ENCODE measurements around the gene CEP170. TPM values are rescaled to one million over a fixed set of nuclear protein-coding genes. Genes with fewer than 3 reads are reported as not detected.

The CEP170 gene
- total RNA-seq, 4 donors from 2014 or later: 7.5 to 25.4 (median 11.8) TPM

DNA sequence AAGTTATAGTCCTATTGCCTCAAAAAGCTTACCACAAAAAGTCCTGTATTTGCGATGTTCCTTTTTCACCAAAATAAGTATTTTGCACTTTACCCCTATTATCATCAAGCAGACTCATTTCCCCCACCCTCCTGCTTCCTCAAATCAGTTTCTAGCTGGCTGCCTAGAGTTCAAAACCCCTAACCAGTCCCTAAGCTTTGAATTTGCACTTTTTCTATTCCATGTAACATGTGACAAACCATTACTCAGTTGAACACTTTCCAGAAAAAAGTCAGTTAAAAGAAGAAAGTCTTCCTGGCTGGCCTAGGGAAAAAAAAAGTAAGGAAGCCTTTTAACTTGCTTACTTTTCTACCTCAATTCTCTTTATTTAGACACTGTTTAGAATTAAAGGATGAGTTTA lies 8.2 kb downstream of the CEP170 start:
- in situ Hi-C loops (cut with MboI; ENCODE audit: low pct_ligation_motif_present in 1 of 4, low pct_unique_long_range_greater_than_20kb in 1 of 4, low sequenced_read_pairs in 3 of 4): no loop called here
- peaks cover 0 to 14% (median 0%) of the 10 kb centered on the region in 4 donors for H3K4me1 ChIP-seq
- TF ChIP-seq, protein P1, sequence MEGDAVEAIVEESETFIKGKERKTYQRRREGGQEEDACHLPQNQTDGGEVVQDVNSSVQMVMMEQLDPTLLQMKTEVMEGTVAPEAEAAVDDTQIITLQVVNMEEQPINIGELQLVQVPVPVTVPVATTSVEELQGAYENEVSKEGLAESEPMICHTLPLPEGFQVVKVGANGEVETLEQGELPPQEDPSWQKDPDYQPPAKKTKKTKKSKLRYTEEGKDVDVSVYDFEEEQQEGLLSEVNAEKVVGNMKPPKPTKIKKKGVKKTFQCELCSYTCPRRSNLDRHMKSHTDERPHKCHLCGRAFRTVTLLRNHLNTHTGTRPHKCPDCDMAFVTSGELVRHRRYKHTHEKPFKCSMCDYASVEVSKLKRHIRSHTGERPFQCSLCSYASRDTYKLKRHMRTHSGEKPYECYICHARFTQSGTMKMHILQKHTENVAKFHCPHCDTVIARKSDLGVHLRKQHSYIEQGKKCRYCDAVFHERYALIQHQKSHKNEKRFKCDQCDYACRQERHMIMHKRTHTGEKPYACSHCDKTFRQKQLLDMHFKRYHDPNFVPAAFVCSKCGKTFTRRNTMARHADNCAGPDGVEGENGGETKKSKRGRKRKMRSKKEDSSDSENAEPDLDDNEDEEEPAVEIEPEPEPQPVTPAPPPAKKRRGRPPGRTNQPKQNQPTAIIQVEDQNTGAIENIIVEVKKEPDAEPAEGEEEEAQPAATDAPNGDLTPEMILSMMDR (IDR thresholded peaks at IDR 0.05): no peak
- TF ChIP-seq POLR2AphosphoS5 (IDR thresholded peaks at IDR 0.05) (no peak), POLR2A (IDR thresholded peaks at IDR 0.05) (no peak), EP300 (IDR thresholded peaks at IDR 0.05; ENCODE audit: low read depth) (no peak)
- H3K27me3 ChIP-seq: no peaks in the 10 kb centered on the region
- no peaks in the 10 kb centered on the region for H3K36me3 ChIP-seq
- no peaks in the 10 kb centered on the region for H3K9me3 ChIP-seq
- no peak overlapping the region for H3K27ac ChIP-seq
- intact Hi-C loops (cut with DNase I; ENCODE audit: low total_unique reads): no loop called here
- no peak for DNase-seq
- no peak overlapping the region for H3K4me3 ChIP-seq
- WGBS, 2 donors (ENCODE audit: low coverage in 1 of 2): 71 to 82% methylated on average over 1 of the region's 1 CpG

DNA sequence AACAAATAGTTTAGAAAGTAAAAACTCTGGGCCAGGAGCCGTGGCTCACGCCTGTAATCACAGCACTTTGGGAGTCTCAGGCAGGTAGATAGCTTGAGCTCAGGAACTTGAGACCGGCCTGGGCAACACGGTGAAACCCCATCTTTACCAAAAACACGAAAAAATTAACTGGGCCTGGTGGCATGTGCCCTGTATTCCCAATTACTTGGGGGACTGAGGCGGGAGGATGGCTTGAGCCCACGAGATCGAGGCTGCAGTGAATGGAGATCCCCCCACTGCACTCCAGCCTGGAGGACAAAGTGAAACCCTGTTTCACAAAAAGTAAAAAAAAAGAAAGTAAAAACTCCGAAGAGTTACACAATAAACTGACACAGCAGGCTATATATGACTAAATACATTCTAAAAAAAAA lies 10.6 kb downstream of the CEP170 start:
- peaks cover 0 to 8% (median 0%) of the 10 kb centered on the region in 4 donors for H3K4me1 ChIP-seq
- in situ Hi-C loops (cut with MboI; ENCODE audit: low pct_ligation_motif_present in 1 of 4, low pct_unique_long_range_greater_than_20kb in 1 of 4, low sequenced_read_pairs in 3 of 4) (no loop called here), intact Hi-C loops (cut with DNase I; ENCODE audit: low total_unique reads) (no loop called here)
- WGBS, 2 donors (ENCODE audit: low coverage in 1 of 2): 57 to 84% methylated on average over 2 to 9 of the region's 9 CpGs
- H3K36me3 ChIP-seq: no peaks in the 10 kb centered on the region
- DNase-seq: no peak
- TF ChIP-seq, protein P1 (IDR thresholded peaks at IDR 0.05): no peak
- TF ChIP-seq POLR2AphosphoS5 (IDR thresholded peaks at IDR 0.05): no peak
- TF ChIP-seq EP300 (IDR thresholded peaks at IDR 0.05; ENCODE audit: low read depth): no peak
- no peak for TF ChIP-seq POLR2A (IDR thresholded peaks at IDR 0.05)
- H3K4me3 ChIP-seq: no peak overlapping the region
- H3K27ac ChIP-seq: no peak overlapping the region
- H3K27me3 ChIP-seq: no peaks in the 10 kb centered on the region
- H3K9me3 ChIP-seq: no peaks in the 10 kb centered on the region

DNA sequence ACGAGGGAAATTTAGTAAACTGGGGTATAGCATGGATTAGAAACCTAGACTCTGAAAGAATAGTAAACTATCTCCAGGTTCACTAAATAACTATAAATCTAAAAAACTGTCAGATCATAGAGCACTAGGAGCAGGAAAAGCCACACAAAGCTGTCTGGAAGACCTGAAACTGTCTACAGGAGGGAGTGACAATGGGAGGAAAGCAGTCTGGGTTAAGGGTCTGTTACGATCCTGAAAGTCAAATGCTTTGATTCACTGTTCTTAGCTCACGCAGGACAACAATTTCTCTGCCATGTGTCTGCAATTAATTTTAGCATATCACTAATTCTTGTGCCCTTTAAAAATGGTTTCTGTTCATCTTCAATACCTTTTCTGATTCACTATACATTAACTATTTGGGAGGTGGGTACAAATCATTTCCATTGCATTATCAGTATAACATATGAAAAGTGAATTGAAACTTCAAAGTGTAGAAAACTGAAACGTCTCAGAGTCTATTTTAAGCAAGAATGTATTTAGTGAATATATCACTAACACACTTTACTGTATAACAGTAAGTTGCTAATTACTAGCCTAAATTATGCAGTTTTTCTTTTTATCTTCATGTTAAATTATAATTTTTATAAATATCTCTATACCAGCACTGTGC lies 18.4 kb downstream of the CEP170 start:
- H3K27me3 ChIP-seq: no peaks in the 10 kb centered on the region
- DNase-seq: no peak
- peaks cover 0 to 21% (median 8%) of the 10 kb centered on the region in 4 donors for H3K4me1 ChIP-seq
- H3K36me3 ChIP-seq: no peaks in the 10 kb centered on the region
- H3K4me3 ChIP-seq: no peak overlapping the region
- in situ Hi-C loops (cut with MboI; ENCODE audit: low pct_ligation_motif_present in 1 of 4, low pct_unique_long_range_greater_than_20kb in 1 of 4, low sequenced_read_pairs in 3 of 4): no loop called here
- no peak overlapping the region for H3K27ac ChIP-seq
- H3K9me3 ChIP-seq: peaks cover 6 to 7% of the 10 kb centered on the region in 2 donors
- intact Hi-C loops (cut with DNase I; ENCODE audit: low total_unique reads): no loop called here
- WGBS, 2 donors (ENCODE audit: low coverage in 1 of 2): 57 to 67% methylated on average over 4 of the region's 4 CpGs
- TF ChIP-seq POLR2AphosphoS5 (IDR thresholded peaks at IDR 0.05) (no peak), POLR2A (IDR thresholded peaks at IDR 0.05) (no peak), EP300 (IDR thresholded peaks at IDR 0.05; ENCODE audit: low read depth) (no peak)
- TF ChIP-seq, protein P1 (IDR thresholded peaks at IDR 0.05): no peak

DNA sequence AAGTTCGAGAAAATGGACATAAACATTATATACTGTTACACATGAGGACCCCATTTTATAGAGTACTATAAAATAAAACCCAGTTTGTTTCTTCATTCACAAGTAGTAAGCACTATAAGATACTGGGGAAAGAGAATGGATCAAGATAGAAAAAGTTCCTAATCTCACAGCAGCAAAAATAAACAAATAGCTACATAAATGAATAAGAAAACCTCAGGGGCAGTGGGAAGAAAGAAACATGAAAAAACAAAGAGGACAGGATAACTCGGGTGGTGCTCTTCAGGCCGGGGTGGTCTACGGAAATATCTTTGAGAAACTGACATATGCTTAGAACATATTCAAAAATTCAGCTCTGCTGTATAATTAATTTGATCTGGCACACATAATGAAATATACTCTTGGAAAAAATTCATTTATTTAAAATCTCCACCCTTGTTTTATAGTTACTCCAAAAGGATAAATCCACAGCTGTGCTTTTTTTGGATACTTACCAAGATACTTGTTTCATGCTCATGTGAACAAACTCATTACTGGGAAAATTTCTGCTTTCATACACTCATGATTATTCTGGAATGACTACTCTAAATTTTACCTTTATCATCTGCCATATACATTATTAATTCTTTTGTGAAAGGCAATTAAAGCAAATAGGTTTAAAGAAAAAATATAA lies 20.0 kb downstream of the CEP170 start:
- Histone ChIP-seq H3K4me3 (no peak overlapping the region), H3K27me3 (no peaks in the 10 kb centered on the region), H3K27ac (no peak overlapping the region), H3K4me1 (peaks cover 0 to 21% (median 8%) of the 10 kb centered on the region in 4 donors), H3K36me3 (no peaks in the 10 kb centered on the region), H3K9me3 (peaks cover 22 to 23% of the 10 kb centered on the region in 2 donors)
- WGBS, 2 donors (ENCODE audit: low coverage in 1 of 2): 70 to 75% methylated on average over 4 of the region's 4 CpGs
- in situ Hi-C loops (cut with MboI; ENCODE audit: low pct_ligation_motif_present in 1 of 4, low pct_unique_long_range_greater_than_20kb in 1 of 4, low sequenced_read_pairs in 3 of 4) (no loop called here), intact Hi-C loops (cut with DNase I; ENCODE audit: low total_unique reads) (no loop called here)
- no peak for DNase-seq
- TF ChIP-seq POLR2A (IDR thresholded peaks at IDR 0.05): no peak
- TF ChIP-seq, protein P1 (IDR thresholded peaks at IDR 0.05): no peak
- TF ChIP-seq POLR2AphosphoS5 (IDR thresholded peaks at IDR 0.05): no peak
- no peak for TF ChIP-seq EP300 (IDR thresholded peaks at IDR 0.05; ENCODE audit: low read depth)
